Activated naive CD4-positive, alpha-beta T cell treated with anti-CD3 and anti-CD28 coated beads, Interleukin-2, amount 50 U/mL, for 72 hours (primary cell): ENCODE measurements around the gene CEACAM5. TPM values are rescaled to one million over a fixed set of nuclear protein-coding genes. Genes with fewer than 3 reads are reported as not detected.

Experiments used
- ATAC-seq, 2 donors: fragments of 150-1000 bp; cut with Tn5 transposase; 2 replicates each; pipeline ENCODE4 v1.10.0; 2021; ENCODE audit warnings: mild to moderate bottlenecking in 2 of 2, moderate library complexity in 2 of 2
- DNase-seq, 2 donors: peaks; one replicate each; pipeline ENCODE4 v3.0.0; 2021 to 2022; ENCODE audit warnings: low spot score in 2 of 2
- H3K27ac Mint-ChIP-seq, 2 donors: one replicate each; pipeline ENCODE4 v1.8.0; 2022; ENCODE audit warnings: mild to moderate bottlenecking in 2 of 2, mixed read lengths in 2 of 2
- H3K36me3 Mint-ChIP-seq, 2 donors: one replicate each; pipeline ENCODE4 v1.8.0; 2022; ENCODE audit warnings: mixed read lengths in 2 of 2
- H3K9me3 Mint-ChIP-seq, 2 donors: one replicate each; pipeline ENCODE4 v1.8.0; 2022; ENCODE audit warnings: mixed read lengths in 2 of 2
- total RNA-seq, 2 donors: library from RNA; stranded (reverse); gene quantifications; one replicate each; pipeline ENCODE4 v1.2.3, GENCODE V29; 2022

CEACAM5 gene
- total RNA-seq = not detected

DNA sequence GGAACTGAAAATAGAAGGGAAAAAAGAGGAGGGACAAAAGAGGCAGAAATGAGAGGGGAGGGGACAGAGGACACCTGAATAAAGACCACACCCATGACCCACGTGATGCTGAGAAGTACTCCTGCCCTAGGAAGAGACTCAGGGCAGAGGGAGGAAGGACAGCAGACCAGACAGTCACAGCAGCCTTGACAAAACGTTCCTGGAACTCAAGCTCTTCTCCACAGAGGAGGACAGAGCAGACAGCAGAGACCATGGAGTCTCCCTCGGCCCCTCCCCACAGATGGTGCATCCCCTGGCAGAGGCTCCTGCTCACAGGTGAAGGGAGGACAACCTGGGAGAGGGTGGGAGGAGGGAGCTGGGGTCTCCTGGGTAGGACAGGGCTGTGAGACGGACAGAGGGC lies at the start of gene CEACAM5:
Gene CEACAM5 (plus strand): TSS at position 146 of the 400 bp plus-strand sequence. CDS start 106 bp downstream, at position 252.
- Mint-ChIP-seq H3K9me3 (no peaks in the 10 kb centered on the region), H3K27ac (no peak within 1 kb of the TSS), H3K36me3 (no peaks in the 10 kb centered on the region)
- ATAC-seq (no peak), DNase-seq (no peak)

DNA sequence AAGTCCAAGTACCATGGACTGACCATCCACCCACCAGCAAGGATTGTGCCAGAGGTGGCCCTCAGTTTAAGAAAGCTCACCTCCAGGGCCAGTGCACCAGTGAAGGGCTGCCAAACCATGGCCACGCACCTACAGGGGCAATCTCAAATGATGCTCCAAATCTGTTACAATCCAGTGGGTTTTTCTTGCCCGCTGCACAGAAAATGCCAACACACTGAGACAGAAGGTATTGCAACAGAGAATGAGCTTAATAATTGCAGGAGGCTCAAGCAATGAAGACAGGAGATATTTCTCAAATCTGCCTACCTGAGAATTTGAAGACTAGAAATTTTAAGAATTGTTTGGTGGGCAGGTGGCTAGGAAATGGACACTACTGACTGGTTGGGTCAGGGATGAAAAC lies 42.4 kb upstream of the CEACAM5 start:
- Mint-ChIP-seq H3K9me3 (peaks cover 10 to 32% of the 10 kb centered on the region in 2 donors), H3K27ac (no peak overlapping the region), H3K36me3 (peaks cover 11 to 14% of the 10 kb centered on the region in 2 donors)
- ATAC-seq (no peak), DNase-seq (no peak)

DNA sequence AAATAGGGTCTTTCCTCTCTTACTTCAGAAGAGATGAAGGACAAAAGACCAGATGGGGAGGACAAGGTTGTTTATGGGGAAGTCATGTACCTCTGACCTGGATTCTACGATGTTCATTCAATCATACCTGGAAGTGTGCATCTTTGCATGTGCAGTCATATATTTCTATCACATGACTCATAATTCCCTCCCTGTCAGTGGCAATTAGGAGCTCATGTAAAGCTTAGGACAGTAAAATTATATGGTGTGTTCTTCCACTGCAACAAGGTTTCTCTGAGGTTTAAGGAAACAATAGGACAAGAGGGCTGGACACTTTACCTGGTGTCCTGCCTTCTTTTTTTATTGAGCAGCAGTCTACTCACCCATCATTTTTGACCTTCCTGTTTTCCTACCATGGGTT lies 40.1 kb upstream of the CEACAM5 start:
- Mint-ChIP-seq H3K36me3 (peaks cover 11 to 14% of the 10 kb centered on the region in 2 donors), H3K27ac (no peak overlapping the region), H3K9me3 (peaks cover 10 to 27% of the 10 kb centered on the region in 2 donors)
- ATAC-seq (no peak), DNase-seq (no peak)

DNA sequence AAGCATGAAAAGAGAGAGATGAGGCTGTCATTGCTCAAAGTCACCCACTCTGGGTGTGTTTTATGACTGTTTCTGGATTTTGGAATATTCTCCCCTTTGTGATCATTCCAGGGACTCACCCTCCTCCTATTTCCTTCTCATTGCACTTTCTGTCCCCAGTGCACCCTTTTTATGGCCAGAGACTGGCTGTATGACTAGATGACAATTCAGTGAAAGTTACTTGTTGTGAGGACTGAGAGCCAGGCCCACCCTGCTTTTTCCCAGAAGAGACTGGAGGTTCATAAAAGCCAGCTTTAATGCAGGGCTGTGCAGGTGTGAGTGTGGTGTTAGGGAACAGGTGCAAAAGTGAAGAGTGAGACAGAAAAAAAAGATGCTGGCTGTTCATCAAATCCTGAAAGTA lies 37.7 kb upstream of the CEACAM5 start:
- no peaks in the 10 kb centered on the region for H3K36me3 Mint-ChIP-seq
- H3K9me3 Mint-ChIP-seq = peaks cover 5 to 14% of the 10 kb centered on the region in 2 donors
- DNase-seq (no peak), ATAC-seq (no peak)
- H3K27ac Mint-ChIP-seq = no peak overlapping the region

DNA sequence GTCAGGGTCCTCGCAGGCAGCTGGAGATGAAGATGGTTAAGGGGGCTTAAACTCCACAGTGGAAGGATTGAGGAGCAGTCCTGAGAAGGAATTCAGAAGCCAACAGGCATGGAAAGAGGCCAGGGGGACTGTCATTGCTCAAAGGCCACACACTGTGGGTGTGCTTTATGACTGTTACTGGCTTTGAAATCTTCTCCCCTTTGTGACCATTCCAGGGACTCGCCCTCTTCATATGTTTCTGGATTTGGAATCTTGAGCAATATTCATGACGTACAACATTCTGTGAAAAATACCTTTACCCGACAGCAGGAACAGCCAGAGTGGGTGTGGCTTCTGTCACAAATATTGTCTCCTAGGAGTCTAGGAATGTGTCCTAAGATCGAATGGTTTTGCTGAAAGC lies 36.9 kb upstream of the CEACAM5 start:
- H3K27ac Mint-ChIP-seq = no peak overlapping the region
- DNase-seq = no peak
- no peaks in the 10 kb centered on the region for H3K36me3 Mint-ChIP-seq
- no peak for ATAC-seq
- peaks cover 5 to 14% of the 10 kb centered on the region in 2 donors for H3K9me3 Mint-ChIP-seq

DNA sequence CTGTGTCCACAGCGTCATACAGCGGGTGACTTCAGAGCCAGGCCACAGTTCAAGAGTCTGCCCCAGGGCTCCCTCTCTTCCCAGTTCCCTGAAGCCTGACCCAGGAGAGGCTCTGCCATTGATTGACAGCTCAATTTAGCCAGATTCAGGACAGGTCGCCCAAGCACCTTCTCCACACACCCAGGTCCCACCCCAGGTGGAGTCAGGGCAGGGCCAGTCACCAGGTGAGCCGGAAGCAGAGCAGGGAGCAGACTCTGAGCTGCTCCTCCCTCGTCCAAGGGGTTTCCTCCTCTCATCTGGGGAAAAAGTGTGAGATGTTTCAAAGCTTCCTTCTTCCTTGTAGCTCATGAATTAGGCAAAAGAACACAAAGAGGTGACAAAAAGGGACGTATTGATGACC lies 26.0 kb upstream of the CEACAM5 start:
- no peak for DNase-seq
- no peak for ATAC-seq
- H3K9me3 Mint-ChIP-seq = no peaks in the 10 kb centered on the region
- H3K27ac Mint-ChIP-seq = no peak overlapping the region
- H3K36me3 Mint-ChIP-seq = no peaks in the 10 kb centered on the region

DNA sequence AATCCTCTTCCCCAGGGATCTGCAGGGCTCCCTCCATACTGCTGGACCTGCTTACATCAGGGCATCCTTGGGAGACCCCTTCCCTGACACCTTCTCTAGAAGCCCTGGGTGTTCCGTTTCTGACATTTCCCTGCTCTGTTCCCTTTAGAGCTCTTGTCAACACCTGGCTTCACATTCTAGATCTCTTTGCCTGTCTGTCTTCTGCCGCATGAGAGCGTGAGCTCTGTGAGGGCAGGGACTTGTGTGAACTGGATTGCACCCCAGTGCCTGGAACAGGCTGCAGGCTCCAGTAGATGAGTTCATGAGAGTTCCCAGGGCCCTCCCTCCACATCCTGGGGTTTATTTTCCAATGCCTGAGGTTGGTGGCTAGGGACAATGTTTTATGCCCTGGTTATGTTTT lies 21.0 kb upstream of the CEACAM5 start:
- Mint-ChIP-seq H3K36me3 (no peaks in the 10 kb centered on the region), H3K9me3 (no peaks in the 10 kb centered on the region), H3K27ac (no peak overlapping the region)
- ATAC-seq (no peak), DNase-seq (no peak)

DNA sequence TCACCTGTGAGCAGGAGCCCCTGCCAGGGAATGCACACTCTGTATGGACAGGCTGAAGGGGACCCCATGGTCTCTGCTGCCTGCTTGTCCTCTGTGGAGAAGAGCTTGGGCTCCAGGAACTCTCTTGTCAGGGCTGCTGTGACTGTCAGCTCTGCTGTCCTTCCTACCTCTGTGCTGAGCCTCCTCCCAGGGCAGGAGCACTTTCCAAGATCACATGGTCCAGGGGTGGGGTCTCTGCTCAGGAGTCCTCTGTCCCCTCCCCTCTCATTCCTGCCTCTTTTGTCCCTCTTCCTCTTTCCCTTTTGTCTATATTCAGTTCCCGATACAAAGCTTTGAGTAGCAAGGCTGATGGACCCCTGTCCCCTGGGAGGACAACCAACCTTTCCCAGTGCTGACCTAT lies 20.3 kb upstream of the CEACAM5 start, which contains the start of gene CEACAM7:
Gene CEACAM7 (minus strand): TSS at position 173 of the 400 bp plus-strand sequence. CDS start 105 bp downstream, at position 68.
- Mint-ChIP-seq H3K27ac (peak within 1 kb of the TSS in 1 of 2 donors; percentile 24), H3K9me3 (peaks cover 0 to 3% of the 10 kb centered on the region in 2 donors), H3K36me3 (no peaks in the 10 kb centered on the region)
- ATAC-seq = no peak
- DNase-seq = no peak

DNA sequence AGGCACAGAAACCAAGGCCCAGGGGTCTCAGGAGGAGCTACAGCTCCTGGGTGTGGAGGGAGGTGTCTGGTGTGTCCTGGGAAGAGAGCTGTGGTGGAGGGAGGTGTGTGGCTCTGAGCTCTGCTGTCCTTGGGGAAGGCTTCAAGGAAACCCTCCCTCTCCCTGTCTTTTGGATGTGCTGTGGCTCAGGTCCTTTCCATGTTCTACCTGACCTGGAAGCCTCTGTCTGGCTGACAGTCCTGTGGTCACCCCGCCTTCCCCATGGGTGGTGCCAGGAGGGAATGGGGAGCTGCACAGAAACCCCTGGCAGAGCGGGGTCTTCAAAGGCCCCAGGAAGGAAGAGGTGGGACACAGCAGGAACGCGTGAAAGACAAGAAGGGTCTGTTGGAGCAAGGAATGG lies 19.7 kb upstream of the CEACAM5 start:
- peaks cover 0 to 6% of the 10 kb centered on the region in 2 donors for H3K9me3 Mint-ChIP-seq
- no peaks in the 10 kb centered on the region for H3K36me3 Mint-ChIP-seq
- peak overlapping the region in 1 of 2 donors; percentile 24 for H3K27ac Mint-ChIP-seq
- ATAC-seq = no peak
- no peak for DNase-seq

DNA sequence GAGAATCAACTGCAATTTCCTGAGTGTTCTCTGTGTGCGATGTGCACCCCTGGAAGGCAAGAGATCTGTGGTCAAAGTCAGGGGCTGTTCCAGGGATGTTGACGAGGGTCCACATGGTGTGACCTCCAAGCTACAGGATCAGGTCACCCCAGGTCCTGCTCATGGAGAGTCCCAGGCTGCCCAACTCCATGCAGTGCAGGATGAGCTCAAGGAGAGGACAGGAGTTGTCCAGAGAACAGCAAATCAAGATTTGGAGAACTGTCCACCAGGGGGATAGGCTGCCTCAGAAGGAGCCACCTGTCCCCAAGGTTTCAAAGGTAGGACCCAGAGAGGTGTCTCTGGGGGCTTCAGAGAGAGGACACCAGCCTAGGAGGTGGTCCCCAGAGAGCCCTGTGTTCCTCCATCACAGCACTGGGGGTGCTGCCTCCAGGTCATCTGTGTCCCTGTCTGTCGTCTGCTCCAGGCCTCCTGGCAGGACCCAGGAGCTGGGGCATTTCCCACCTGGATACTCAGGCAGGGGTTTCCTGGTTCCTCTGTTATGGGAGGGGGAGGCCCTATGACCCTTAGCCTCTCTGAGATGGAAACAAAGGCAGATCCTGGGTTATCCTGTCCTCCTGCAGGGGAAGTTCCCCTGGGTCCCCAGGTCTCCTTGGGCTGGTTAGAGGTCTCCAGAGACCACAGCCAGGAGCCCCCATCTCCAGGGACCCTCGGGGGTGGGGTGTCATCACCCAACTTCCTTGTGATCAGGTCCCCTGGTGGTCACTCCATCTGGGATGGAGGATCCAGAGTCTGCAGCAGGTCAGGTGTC lies 18.2 kb upstream of the CEACAM5 start:
- Mint-ChIP-seq H3K36me3 (no peaks in the 10 kb centered on the region), H3K27ac (no peak overlapping the region), H3K9me3 (peaks cover 0 to 6% of the 10 kb centered on the region in 2 donors)
- ATAC-seq = no peak
- no peak for DNase-seq

DNA sequence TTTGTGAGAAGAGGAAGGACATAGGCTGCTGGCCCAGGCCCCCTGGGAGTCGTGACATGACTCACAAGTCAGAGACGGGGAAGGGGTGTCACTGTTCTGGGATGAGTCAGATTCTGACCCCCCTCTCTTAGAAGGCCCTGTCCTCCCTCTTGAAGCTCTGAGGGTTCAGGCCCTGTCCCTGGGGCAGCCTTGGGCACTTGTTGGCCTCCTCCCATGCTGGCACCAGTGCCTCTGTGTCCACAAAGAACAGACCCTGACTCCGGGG lies 17.7 kb upstream of the CEACAM5 start:
- no peak overlapping the region for H3K27ac Mint-ChIP-seq
- H3K36me3 Mint-ChIP-seq = no peaks in the 10 kb centered on the region
- ATAC-seq = no peak
- DNase-seq = no peak
- H3K9me3 Mint-ChIP-seq = peaks cover 0 to 6% of the 10 kb centered on the region in 2 donors

DNA sequence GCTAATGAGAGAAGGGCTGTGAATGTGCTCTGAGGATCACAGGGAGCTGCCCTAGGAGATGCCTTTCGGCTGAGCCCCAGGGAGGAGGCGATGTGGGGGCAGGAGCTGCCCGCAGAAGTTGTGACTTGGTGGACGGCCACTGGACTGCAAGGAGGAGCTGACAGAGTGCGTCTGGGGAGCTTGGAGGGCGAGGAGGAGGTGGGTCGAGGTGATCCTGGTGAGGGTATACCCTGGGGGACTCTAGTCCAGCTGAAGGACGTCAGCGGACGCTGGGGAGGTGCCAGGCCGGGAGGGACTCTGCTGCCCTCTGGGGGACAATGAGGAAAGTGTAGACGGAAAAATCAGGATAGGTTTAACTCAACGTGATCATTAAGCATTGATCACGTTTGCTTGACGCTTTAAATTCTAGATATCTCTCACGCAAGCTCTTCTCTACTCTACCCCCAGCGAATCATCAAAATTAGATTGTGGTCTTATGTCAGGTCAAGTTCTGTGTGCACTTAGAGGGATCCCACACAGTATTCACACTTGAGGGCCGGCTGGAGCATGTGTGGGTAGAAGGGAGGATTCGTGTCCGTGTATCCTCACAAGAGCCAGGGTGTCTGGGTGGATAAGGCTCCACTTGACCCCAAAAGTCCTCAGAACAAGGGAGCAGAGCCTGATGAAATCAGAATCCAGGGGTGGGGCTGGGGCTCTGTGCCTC lies 17.0 kb upstream of the CEACAM5 start:
- DNase-seq (peak in 1 of 2 donors; percentile 51), ATAC-seq (peak; percentile 46 to 70)
- Mint-ChIP-seq H3K9me3 (peaks cover 0 to 6% of the 10 kb centered on the region in 2 donors), H3K36me3 (no peaks in the 10 kb centered on the region), H3K27ac (no peak overlapping the region)

DNA sequence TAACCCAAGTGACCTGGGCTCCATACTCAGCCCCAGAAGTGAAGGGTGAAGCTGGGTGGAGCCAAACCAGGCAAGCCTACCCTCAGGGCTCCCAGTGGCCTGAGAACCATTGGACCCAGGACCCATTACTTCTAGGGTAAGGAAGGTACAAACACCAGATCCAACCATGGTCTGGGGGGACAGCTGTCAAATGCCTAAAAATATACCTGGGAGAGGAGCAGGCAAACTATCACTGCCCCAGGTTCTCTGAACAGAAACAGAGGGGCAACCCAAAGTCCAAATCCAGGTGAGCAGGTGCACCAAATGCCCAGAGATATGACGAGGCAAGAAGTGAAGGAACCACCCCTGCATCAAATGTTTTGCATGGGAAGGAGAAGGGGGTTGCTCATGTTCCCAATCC lies 14.2 kb upstream of the CEACAM5 start:
- ATAC-seq (no peak), DNase-seq (no peak)
- Mint-ChIP-seq H3K9me3 (peaks cover 0 to 6% of the 10 kb centered on the region in 2 donors), H3K27ac (no peak overlapping the region), H3K36me3 (no peaks in the 10 kb centered on the region)

DNA sequence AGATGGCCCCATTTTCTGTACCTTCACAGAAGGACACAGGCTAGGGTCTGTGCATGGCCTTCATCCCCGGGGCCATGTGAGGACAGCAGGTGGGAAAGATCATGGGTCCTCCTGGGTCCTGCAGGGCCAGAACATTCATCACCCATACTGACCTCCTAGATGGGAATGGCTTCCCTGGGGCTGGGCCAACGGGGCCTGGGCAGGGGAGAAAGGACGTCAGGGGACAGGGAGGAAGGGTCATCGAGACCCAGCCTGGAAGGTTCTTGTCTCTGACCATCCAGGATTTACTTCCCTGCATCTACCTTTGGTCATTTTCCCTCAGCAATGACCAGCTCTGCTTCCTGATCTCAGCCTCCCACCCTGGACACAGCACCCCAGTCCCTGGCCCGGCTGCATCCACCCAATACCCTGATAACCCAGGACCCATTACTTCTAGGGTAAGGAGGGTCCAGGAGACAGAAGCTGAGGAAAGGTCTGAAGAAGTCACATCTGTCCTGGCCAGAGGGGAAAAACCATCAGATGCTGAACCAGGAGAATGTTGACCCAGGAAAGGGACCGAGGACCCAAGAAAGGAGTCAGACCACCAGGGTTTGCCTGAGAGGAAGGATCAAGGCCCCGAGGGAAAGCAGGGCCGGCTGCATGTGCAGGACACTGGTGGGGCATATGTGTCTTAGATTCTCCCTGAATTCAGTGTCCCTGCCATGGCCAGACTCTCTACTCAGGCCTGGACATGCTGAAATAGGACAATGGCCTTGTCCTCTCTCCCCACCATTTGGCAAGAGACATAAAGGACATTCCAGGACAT lies 13.4 kb upstream of the CEACAM5 start:
- Mint-ChIP-seq H3K36me3 (no peaks in the 10 kb centered on the region), H3K27ac (no peak overlapping the region), H3K9me3 (peaks cover 0 to 6% of the 10 kb centered on the region in 2 donors)
- ATAC-seq (no peak), DNase-seq (no peak)

DNA sequence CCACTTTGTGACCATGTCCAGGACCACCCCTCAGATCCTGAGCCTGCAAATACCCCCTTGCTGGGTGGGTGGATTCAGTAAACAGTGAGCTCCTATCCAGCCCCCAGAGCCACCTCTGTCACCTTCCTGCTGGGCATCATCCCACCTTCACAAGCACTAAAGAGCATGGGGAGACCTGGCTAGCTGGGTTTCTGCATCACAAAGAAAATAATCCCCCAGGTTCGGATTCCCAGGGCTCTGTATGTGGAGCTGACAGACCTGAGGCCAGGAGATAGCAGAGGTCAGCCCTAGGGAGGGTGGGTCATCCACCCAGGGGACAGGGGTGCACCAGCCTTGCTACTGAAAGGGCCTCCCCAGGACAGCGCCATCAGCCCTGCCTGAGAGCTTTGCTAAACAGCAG lies 12.7 kb upstream of the CEACAM5 start:
- H3K9me3 Mint-ChIP-seq = peaks cover 0 to 6% of the 10 kb centered on the region in 2 donors
- DNase-seq (no peak), ATAC-seq (no peak)
- no peak overlapping the region for H3K27ac Mint-ChIP-seq
- no peaks in the 10 kb centered on the region for H3K36me3 Mint-ChIP-seq

DNA sequence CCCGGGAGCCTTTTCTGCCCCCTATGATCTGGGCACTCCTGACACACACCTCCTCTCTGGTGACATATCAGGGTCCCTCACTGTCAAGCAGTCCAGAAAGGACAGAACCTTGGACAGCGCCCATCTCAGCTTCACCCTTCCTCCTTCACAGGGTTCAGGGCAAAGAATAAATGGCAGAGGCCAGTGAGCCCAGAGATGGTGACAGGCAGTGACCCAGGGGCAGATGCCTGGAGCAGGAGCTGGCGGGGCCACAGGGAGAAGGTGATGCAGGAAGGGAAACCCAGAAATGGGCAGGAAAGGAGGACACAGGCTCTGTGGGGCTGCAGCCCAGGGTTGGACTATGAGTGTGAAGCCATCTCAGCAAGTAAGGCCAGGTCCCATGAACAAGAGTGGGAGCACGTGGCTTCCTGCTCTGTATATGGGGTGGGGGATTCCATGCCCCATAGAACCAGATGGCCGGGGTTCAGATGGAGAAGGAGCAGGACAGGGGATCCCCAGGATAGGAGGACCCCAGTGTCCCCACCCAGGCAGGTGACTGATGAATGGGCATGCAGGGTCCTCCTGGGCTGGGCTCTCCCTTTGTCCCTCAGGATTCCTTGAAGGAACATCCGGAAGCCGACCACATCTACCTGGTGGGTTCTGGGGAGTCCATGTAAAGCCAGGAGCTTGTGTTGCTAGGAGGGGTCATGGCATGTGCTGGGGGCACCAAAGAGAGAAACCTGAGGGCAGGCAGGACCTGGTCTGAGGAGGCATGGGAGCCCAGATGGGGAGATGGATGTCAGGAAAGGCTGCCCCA lies 11.8 kb upstream of the CEACAM5 start:
- DNase-seq (no peak), ATAC-seq (no peak)
- Mint-ChIP-seq H3K9me3 (peaks cover 0 to 6% of the 10 kb centered on the region in 2 donors), H3K27ac (no peak overlapping the region), H3K36me3 (no peaks in the 10 kb centered on the region)
